ENCODE results near the gene SARDH. TPM values are rescaled to one million over a fixed set of nuclear protein-coding genes. Genes with fewer than 3 reads are reported as not detected.

SARDH gene
- total and polyA plus RNA-seq, 2 donors (not counting 1 experiment from before 2014, with no cell fraction given): 0.03 to 0.07 TPM

GRCh38 chr9:133708246-133709014, 29.7 kb downstream of the SARDH start:
- H3K9me3 Mint-ChIP-seq (ENCODE audit: insufficient read depth): no peaks in the 10 kb centered on the region
- peaks cover 0 to 2% (median 0%) of the 10 kb centered on the region in 4 experiments for H3K27me3 ChIP-seq (replicated peaks in 1 of 4; ENCODE audit: control extremely low read depth in 1 of 4, control insufficient read depth in 3 of 4, insufficient read depth in 4 of 4, low read length in 3 of 4)
- no peaks in the 10 kb centered on the region for H4K20me1 ChIP-seq (ENCODE audit: control insufficient read depth, insufficient read depth, low read length, poor library complexity, severe bottlenecking)
- H3K4me2 ChIP-seq (replicated peaks; ENCODE audit: low read depth, low read length, poor library complexity, severe bottlenecking): no peak overlapping the region
- 94% methylated on average over 29 of the region's 30 CpGs for WGBS (ENCODE audit: insufficient coverage)
- H3K27me3 Mint-ChIP-seq: peaks cover 2% of the 10 kb centered on the region
- ChIA-PET CTCF (interaction anchor here (0.5 to 1.3 kb wide), 2 partner anchors 15 to 353 kb away, joined by 3 to 4 read pairs; no protein-coding TSS in a partner anchor), POLR2A (no interaction called here)
- H2AFZ ChIP-seq (ENCODE audit: insufficient read depth, low read depth, low read length, poor library complexity, severe bottlenecking): no peak overlapping the region
- H3K9me3 ChIP-seq (ENCODE audit: control extremely low read depth in 1 of 3, control insufficient read depth in 2 of 3, insufficient read depth in 1 of 3, low read length in 2 of 3): no peaks in the 10 kb centered on the region
- no peaks in the 10 kb centered on the region for H3K36me3 ChIP-seq (replicated peaks in 1 of 2; ENCODE audit: control extremely low read depth in 1 of 2, control insufficient read depth in 1 of 2, extremely low read depth in 1 of 2, insufficient read depth in 2 of 2, low read length in 1 of 2)
- DNase-seq (no peak), ATAC-seq (ENCODE audit: low read depth) (no peak)
- no peak overlapping the region for H3K4me3 ChIP-seq (ENCODE audit: control extremely low read depth in 1 of 5, extremely low read depth in 1 of 5, insufficient read depth in 1 of 5, low read depth in 2 of 5, low read length in 4 of 5)
- H3K27ac Mint-ChIP-seq: no peak overlapping the region
- H3K9ac ChIP-seq (ENCODE audit: low read length): no peak overlapping the region
- H3K4me1 Mint-ChIP-seq: peaks cover 30% of the 10 kb centered on the region
- no peak for TF ChIP-seq CTCF (IDR thresholded peaks at IDR 0.05)
- H3K27ac ChIP-seq (ENCODE audit: low read length in 2 of 2): no peak overlapping the region
- intact Hi-C loops (cut with micrococcal nuclease): no loop called here
- H3K4me1 ChIP-seq (ENCODE audit: control insufficient read depth in 2 of 2, insufficient read depth in 2 of 2, low read length in 2 of 2): peaks cover 0 to 24% of the 10 kb centered on the region in 2 donors
- H3K4me3 Mint-ChIP-seq: no peak overlapping the region
- no peaks in the 10 kb centered on the region for H3K79me2 ChIP-seq (ENCODE audit: control insufficient read depth, insufficient read depth, low read length)

- ChIA-PET CTCF (no interaction called here), POLR2A (no interaction called here)
- Histone ChIP-seq H3K79me2 (ENCODE audit: control insufficient read depth, insufficient read depth, low read length) (no peaks in the 10 kb centered on the region), H2AFZ (ENCODE audit: insufficient read depth, low read depth, low read length, poor library complexity, severe bottlenecking) (no peak overlapping the region), H3K27me3 (replicated peaks in 1 of 4; ENCODE audit: control extremely low read depth in 1 of 4, control insufficient read depth in 3 of 4, insufficient read depth in 4 of 4, low read length in 3 of 4) (peaks cover 0 to under 1% (median 0%) of the 10 kb centered on the region in 4 experiments), H3K4me2 (replicated peaks; ENCODE audit: low read depth, low read length, poor library complexity, severe bottlenecking) (no peak overlapping the region), H4K20me1 (ENCODE audit: control insufficient read depth, insufficient read depth, low read length, poor library complexity, severe bottlenecking) (no peaks in the 10 kb centered on the region), H3K27ac (ENCODE audit: low read length in 2 of 2) (no peak overlapping the region), H3K9ac (ENCODE audit: low read length) (no peak overlapping the region), H3K4me3 (ENCODE audit: control extremely low read depth in 1 of 5, extremely low read depth in 1 of 5, insufficient read depth in 1 of 5, low read depth in 2 of 5, low read length in 4 of 5) (no peak overlapping the region), H3K9me3 (ENCODE audit: control extremely low read depth in 1 of 3, control insufficient read depth in 2 of 3, insufficient read depth in 1 of 3, low read length in 2 of 3) (no peaks in the 10 kb centered on the region), H3K4me1 (ENCODE audit: control insufficient read depth in 2 of 2, insufficient read depth in 2 of 2, low read length in 2 of 2) (peaks cover 3 to 24% of the 10 kb centered on the region in 2 donors), H3K36me3 (replicated peaks in 1 of 2; ENCODE audit: control extremely low read depth in 1 of 2, control insufficient read depth in 1 of 2, extremely low read depth in 1 of 2, insufficient read depth in 2 of 2, low read length in 1 of 2) (no peaks in the 10 kb centered on the region)
- no peak for DNase-seq
- Mint-ChIP-seq H3K27ac (no peak overlapping the region), H3K27me3 (no peaks in the 10 kb centered on the region), H3K9me3 (ENCODE audit: insufficient read depth) (no peaks in the 10 kb centered on the region), H3K4me3 (no peak overlapping the region), H3K4me1 (peaks cover 27% of the 10 kb centered on the region)
- TF ChIP-seq EZH2 (IDR thresholded peaks at IDR 0.05; ENCODE audit: borderline replicate concordance, insufficient read depth, low read depth, low read length, poor library complexity, severe bottlenecking): no peak
- no peak for TF ChIP-seq CTCF (IDR thresholded peaks at IDR 0.05)
- 91% methylated on average over 15 of the region's 15 CpGs for WGBS (ENCODE audit: insufficient coverage)
- intact Hi-C loops (cut with micrococcal nuclease): no loop called here
- no peak for ATAC-seq (ENCODE audit: low read depth)
Measured at GRCh38 chr9:133707763-133708245, 30.3 kb downstream of the SARDH start.
